IPS-11a (cell line): Measurements from ENCODE around the gene PIGR.

ENCODE experiments used
- H3K4me3 ChIP-seq: one replicate; pipeline ENCODE4 v1.5.1; 2013; ENCODE audit warnings: low read depth, low read length, control low read depth

Gene PIGR

DNA sequence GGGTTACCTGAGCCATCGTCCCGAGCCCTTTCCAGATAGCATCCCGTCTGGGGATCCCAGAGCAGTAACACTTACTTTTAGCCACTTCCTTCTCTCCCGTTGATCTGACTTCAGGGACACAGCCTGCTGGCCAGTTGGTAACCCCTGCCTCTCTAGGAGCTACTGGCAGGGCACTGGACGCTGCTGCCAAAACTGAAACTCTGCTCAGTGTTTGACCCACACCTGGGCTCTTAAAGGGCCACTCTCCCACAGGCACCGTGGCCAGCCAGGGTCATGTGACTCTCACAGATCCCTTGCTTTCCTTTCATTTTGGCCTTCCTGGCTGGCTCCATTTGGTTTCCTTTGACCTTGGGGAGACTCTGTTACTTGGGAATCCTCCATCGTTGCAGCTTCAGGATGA, at the start of gene PIGR:
Gene PIGR (minus strand): TSS at position 206 of the 400 bp plus-strand sequence. CDS start 5,935 bp downstream, outside the sequence.
- H3K4me3 ChIP-seq, result no peak within 1 kb of the TSS

DNA sequence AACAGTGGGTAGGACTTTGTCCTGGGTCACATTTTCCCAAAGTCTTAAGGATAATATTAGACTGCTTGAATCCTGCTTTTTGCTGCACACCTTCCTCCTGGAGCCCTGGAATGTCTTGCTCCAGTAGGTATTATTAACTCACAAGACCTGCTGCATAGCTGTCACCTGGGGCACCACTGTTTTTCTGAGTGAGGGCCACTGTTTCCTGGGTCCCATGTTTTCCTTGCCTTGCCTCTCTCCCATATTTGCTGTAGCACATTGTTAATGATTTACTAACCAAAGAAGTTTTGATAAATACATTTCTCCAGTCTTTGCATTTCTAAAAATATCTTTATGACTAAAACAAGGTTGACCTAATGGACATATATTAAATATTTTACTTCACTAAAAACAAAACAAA, 46.5 kb upstream of the PIGR start:
- no peak overlapping the region for H3K4me3 ChIP-seq

DNA sequence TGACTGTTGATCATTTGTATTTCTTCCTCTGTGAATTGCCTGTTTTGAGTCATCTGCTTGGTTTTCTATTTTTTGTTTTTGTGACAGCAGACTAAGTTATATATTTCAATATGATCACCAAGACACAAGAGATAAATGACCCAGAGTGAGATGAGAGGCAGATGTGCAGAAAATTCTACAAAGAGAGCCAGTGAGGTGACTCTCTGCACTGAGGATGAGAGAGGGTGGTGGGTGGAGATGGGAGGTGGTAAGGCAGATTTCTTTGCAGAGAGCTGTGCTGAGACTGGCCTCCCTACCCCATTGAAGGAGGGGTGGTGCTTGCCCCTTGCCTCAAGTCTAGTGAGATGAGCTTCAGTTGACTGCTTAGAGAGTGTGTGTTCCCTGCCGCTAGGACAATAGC, 41.6 kb upstream of the PIGR start:
- no peak overlapping the region for H3K4me3 ChIP-seq

- H3K4me3 ChIP-seq, result no peak overlapping the region
Measured at GRCh38 chr1:206986885-206987284, 40.6 kb upstream of the PIGR start.

GRCh38 chr1:206986402-206986801, 40.1 kb upstream of the PIGR start:
- H3K4me3 ChIP-seq, result no peak overlapping the region

DNA sequence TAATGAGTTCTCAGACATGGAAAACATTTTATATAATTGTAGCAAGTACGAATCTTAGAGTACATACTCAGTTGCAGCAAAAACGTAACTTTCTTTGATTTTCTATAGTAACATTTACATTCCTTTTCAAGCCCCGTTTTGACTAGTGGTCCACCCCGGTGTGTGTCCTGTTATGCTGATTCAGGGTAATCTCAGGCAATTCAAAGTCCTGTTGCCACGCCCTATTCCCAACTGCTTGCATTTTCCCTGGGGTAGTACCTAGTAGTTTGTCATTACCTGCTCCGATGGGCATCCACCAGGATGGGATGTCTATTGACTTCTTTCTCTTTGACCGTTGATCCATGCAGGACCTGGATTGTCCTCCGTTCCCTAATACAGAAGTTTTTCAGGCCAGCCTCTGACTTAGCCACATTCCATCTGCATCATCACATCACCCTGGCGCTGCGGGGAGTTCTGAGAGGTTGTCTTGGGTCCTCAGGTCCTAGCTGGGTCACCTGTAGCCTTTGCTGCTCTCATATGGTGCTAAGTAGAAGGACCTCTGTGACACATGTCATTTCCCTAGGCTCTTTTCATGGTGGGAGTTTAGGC, 39.0 kb upstream of the PIGR start:
- H3K4me3 ChIP-seq, result no peak overlapping the region

- H3K4me3 ChIP-seq, result no peak overlapping the region
Measured at GRCh38 chr1:206982216-206982615, 36.0 kb upstream of the PIGR start.

- no peak overlapping the region for H3K4me3 ChIP-seq
Measured at GRCh38 chr1:206979379-206980043, 33.2 kb upstream of the PIGR start.

DNA sequence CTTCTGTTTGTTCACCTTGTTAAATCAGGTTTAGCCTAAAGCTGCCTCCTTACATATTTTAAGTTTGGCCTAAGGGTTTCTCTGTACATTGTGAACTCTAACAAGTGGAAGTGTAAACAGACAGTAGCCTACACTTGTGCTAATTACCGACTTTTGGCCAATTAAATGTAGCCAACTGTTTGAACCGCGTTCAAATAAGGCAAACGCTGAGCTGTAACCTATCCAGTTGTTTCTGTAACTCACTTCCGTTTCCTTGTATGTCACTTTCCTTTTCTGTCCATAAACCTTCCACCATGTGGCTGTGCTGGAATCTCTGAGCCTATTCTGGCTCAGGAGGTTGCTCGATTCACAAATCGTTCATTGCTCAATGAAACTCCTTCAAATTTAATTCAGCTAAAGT, 32.0 kb upstream of the PIGR start:
- no peak overlapping the region for H3K4me3 ChIP-seq

DNA sequence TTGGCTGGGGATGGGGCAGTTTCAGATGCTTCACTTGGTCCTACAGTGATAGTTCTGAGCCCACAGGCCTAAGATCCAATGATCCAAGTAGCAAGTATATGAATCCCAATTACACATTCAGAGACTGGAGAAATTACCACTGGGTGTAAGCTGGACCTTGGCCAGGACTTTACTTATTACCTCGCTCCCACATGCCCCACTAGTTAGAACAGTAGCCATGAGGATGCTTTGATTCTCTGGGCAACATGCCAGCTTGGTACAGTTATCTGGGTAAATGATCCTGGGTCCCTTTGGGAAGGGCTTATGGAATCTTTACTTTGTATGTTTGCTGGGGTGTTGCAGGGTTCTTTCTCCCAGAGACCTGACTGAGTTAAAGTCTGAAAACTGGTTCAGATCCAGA, 29.0 kb upstream of the PIGR start:
- H3K4me3 ChIP-seq, result no peak overlapping the region

DNA sequence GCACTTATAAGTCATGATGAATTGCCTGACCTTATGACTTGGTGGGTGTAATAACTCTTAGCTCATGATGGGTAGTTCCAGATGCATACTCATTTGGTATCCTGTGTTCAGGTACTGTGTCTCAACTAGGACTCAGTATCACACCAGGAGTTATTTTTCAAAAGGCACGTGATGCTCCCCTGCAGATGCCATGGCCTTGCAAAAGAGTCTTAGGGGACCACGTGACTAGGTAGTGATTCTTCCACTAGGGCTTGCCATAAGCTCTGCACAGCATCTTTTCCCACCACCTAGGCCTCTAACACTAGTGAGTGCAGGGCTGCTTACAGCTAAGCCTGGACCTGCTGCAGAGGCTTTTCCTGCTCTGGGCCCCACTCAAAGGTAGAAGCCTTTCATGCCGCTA, 27.9 kb upstream of the PIGR start:
- no peak overlapping the region for H3K4me3 ChIP-seq

DNA sequence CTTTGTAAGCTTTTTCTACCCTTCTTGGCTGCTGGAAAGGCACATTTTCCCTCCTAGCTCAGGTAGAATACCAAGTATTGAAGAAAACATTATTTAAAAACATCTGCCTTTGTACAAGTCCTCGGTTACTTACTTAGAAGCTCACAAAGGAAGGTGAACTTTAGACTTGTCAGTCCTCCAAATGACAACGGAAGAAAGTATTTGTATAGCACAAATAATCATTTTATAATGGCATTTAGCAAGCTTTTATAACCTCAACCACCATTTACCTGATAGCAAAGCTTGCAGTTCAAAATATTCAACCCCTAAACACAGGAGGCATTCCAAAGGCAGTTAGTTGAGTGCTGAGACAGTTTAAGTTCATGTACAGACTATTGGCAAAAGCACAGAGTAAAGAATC, 26.5 kb upstream of the PIGR start:
- H3K4me3 ChIP-seq, result no peak overlapping the region

DNA sequence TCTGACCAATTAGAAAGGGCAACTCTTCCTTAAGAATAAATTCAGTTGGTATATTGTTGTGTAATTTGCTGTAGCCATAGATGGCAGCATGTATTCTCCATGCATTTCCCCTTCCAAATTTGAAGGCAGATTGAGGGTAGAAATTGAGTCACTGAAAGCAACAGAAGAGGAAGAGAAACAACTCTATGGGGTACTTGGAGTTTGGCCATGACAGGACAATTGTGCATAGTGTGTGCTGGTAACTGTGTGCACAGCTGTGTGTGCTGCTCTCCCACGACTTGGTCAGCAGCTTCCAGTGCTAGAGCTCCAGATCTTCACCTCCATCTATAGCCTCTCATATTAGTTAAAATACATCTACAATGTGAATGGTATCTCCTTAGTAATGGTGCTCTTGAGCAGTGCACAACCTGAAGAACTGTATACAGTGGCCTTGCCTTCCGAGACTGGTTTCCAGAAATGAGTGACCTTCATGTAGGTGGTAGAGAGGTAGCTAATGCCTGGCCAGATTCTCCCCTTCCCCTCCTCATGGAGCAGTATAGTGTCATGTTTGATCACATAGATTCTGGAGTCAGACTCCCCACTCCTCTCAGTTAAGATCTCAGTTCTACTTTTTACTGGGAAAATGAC, 24.9 kb upstream of the PIGR start:
- H3K4me3 ChIP-seq, result no peak overlapping the region

GRCh38 chr1:206970446-206970845, 24.2 kb upstream of the PIGR start, which contains the start of gene FCAMR:
Gene FCAMR, minus strand, starts transcription at chr1:206970460. Its CDS starts 335 bp downstream, at chr1:206970125.
- H3K4me3 ChIP-seq, result no peak within 1 kb of the TSS

DNA sequence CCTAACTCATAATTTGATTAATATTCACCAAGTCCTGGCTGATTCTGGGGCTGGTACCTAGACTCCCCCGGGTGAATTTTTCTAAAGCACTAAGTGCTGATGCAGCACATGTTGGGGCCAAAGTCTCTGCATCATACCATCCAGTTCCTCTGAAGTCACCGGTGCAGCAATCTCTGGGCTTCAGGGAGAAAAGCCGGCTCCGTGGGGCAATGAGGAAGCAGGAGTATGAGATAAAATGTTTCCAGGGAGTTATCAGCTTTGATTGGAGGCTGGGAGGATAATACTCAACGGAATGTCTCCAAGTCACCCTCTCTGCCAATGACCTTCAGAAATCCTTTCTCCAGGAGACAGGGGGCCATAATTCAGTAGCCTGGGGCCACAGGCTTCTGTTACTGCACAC, 22.8 kb upstream of the PIGR start:
- no peak overlapping the region for H3K4me3 ChIP-seq

DNA sequence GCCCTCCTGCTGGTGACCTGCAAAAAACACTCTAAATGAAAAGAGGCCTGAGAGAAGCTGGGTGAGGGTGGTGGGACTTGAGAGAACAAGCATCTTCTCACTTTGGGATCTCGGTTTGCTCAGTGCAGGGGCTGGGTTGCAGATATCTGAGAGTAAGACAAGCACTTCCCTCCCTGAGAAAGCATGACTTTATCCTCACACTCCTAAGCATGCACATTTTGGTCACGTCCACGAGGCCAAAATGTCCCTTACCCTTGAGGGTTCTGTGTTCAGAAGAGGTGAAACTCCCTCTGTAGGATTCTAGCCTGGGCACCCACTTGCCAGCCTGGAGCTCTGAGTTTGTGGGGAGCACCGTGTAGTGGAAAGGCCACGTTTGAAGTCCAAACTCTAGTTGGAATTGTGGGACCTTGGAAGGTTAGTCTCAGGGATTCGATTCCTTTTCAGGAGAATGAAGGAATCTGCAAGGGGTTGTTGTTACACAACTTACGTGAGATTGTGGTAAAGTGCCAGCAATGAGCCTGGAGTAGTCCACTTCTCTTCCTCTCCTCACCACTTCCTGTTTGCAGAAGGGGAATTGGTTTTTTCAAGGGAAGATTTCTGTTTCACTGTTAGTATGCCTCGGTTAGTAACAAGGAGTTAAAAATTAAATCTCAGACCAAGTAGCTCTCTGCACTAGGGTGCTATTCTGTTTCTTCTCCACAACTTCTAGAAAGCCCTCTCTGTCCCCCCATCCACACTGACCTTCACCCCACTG, 21.0 kb upstream of the PIGR start:
- H3K4me3 ChIP-seq, result no peak overlapping the region

DNA sequence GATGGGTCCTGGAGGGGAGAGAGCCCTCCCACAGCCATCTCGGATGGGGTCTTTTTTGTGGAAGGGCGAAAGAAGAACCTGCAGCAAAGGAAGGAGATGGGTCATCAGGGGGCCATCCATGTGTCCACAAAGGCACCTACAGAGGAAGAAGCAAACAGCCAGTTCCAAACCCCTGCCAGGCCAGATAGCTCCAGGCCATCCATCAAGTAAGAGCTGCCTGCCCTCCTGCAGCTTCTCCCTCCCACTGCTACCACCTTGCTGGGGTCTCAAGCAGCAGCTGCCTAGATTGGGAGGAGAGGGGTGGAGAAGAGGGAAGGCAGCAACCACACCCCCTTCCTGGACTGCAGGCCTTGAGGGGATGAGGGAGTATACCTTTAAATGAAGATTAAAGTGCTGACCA, 19.5 kb upstream of the PIGR start:
- H3K4me3 ChIP-seq, result no peak overlapping the region

DNA sequence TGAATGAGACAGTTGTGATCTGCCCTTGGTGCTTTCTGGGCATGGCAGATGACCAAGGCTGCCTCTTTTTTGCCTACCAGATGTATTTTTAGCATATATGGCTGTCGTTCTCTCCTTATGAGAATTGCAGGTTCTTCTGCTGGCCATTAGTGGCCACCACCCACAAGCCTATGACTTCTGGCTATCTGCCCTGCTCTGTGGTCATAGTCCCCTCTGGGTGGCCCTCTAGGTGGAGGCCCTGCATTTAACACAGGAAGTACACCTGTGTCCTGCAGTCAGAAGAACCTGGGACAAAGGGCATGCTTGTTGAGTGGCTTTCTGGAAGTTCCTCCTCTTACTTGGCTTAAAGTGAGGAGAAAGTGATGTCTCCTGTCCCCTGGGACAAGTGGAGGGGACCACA, 17.5 kb upstream of the PIGR start:
- H3K4me3 ChIP-seq, result no peak overlapping the region

- no peak overlapping the region for H3K4me3 ChIP-seq
Measured at GRCh38 chr1:206963119-206963712, 16.9 kb upstream of the PIGR start.

DNA sequence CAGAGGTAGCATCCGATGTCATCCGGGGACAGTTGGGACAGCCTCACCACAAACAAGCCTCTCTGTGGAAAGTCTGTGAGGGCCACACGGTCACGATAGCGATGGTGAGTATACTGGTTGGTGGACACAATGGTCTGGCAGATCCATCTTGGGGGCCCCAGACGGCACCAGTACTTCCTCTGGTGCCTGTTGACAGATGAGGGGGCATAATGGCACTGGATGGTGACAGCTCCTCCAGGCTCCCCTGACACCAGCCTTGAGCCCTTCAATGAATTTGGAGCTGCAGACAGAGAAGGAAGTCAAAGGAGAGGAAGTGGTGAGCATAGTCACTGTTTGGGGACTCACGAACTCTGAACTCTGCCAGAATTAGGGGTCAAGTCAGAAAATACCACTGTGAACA, 16.0 kb upstream of the PIGR start:
- H3K4me3 ChIP-seq, result no peak overlapping the region

DNA sequence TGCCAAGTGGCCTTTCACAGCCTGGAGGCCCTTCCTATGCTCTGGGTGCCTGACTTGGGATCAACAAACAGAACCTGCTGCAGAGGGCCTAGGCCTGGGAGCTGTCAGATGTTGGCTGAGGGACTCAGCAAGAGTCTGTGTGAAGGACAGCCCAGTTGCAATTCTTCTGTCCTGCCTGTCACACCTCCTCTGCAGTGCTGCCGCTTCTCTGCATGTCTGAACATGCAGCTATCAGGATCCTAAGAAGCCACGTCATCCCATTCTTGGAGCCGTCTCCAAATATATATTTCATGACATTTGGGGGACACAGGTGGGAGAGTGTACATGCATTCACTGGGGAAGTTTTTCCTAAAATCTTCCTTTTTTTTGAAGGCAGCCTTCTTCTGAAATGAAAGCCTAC, 15.4 kb upstream of the PIGR start:
- H3K4me3 ChIP-seq, result no peak overlapping the region
